ENCODE data around the gene ATOSB.

Gene ATOSB

GRCh38 chr9:35105571-35106342 lies 9.9 kb downstream of the ATOSB start:
- 0 out of 2 replicates have a peak, but pooled peaks cover 4% of the 10 kb centered on the region for H3K36me3 ChIP-seq (replicated peaks; ENCODE audit: insufficient read depth, low read length)
- peaks cover 25% of the 10 kb centered on the region for H3K79me2 ChIP-seq (ENCODE audit: low read length)
- no peaks in the 10 kb centered on the region for H4K20me1 ChIP-seq (ENCODE audit: insufficient read depth, low read length)
- no peaks in the 10 kb centered on the region for H3K9me2 ChIP-seq (replicated peaks; ENCODE audit: insufficient read depth, low read length)
- H3K4me3 ChIP-seq (ENCODE audit: low read length) = no peak overlapping the region
- no peak for DNase-seq
- H3K4me1 ChIP-seq (ENCODE audit: low read length) = peaks cover 14% of the 10 kb centered on the region
- H3F3A ChIP-seq (ENCODE audit: insufficient read depth, low read length) = peaks cover 10% of the 10 kb centered on the region; the same call in 1 of the 2 replicates
- no peak overlapping the region for H3K27ac ChIP-seq (ENCODE audit: low read length)
- H3K27me3 ChIP-seq (replicated peaks; ENCODE audit: insufficient read depth, low read length) = no peaks in the 10 kb centered on the region
- no peak overlapping the region for H3K9ac ChIP-seq (ENCODE audit: low read length)
- no peaks in the 10 kb centered on the region for H3K9me3 ChIP-seq (replicated peaks; ENCODE audit: insufficient read depth, low read length)
- H2AFZ ChIP-seq (ENCODE audit: low read length) = no peak overlapping the region
- no peak overlapping the region for H3K4me2 ChIP-seq (ENCODE audit: low read depth, low read length)
- no peak for TF ChIP-seq EZH2 (optimal IDR thresholded peaks at IDR 0.05; ENCODE audit: low read depth, low read length)
- TF ChIP-seq CTCF (IDR thresholded peaks at IDR 0.05; ENCODE audit: low read length) = no peak
- TF ChIP-seq EZH2phosphoT487 (IDR thresholded peaks at IDR 0.05; ENCODE audit: low read length) = no peak

- Histone ChIP-seq H3K4me3 (ENCODE audit: low read length) (no peak overlapping the region), H3F3A (ENCODE audit: insufficient read depth, low read length) (peaks cover 10% of the 10 kb centered on the region; the same call in 1 of the 2 replicates), H3K27me3 (replicated peaks; ENCODE audit: insufficient read depth, low read length) (no peaks in the 10 kb centered on the region), H3K9me2 (replicated peaks; ENCODE audit: insufficient read depth, low read length) (no peaks in the 10 kb centered on the region), H3K9me3 (replicated peaks; ENCODE audit: insufficient read depth, low read length) (no peaks in the 10 kb centered on the region), H3K9ac (ENCODE audit: low read length) (no peak overlapping the region), H2AFZ (ENCODE audit: low read length) (no peak overlapping the region), H4K20me1 (ENCODE audit: insufficient read depth, low read length) (no peaks in the 10 kb centered on the region), H3K79me2 (ENCODE audit: low read length) (peaks cover 23% of the 10 kb centered on the region), H3K4me1 (ENCODE audit: low read length) (peaks cover 11% of the 10 kb centered on the region), H3K27ac (ENCODE audit: low read length) (no peak overlapping the region), H3K4me2 (ENCODE audit: low read depth, low read length) (no peak overlapping the region), H3K36me3 (replicated peaks; ENCODE audit: insufficient read depth, low read length) (0 out of 2 replicates have a peak, but pooled peaks cover 4% of the 10 kb centered on the region)
- no peak for TF ChIP-seq EZH2 (optimal IDR thresholded peaks at IDR 0.05; ENCODE audit: low read depth, low read length)
- TF ChIP-seq EZH2phosphoT487 (IDR thresholded peaks at IDR 0.05; ENCODE audit: low read length) = no peak
- TF ChIP-seq CTCF (IDR thresholded peaks at IDR 0.05; ENCODE audit: low read length) = no peak
- DNase-seq = no peak
Observed at GRCh38 chr9:35105126-35105525, 10.5 kb downstream of the ATOSB start.

GRCh38 chr9:35104586-35104985 lies 11.1 kb downstream of the ATOSB start:
- Histone ChIP-seq H3K4me1 (ENCODE audit: low read length) (peaks cover 11% of the 10 kb centered on the region), H3K9me3 (replicated peaks; ENCODE audit: insufficient read depth, low read length) (no peaks in the 10 kb centered on the region), H3K27ac (ENCODE audit: low read length) (peak overlapping the region; percentile 83; the same call in 1 of the 2 replicates), H3F3A (ENCODE audit: insufficient read depth, low read length) (peaks cover 10% of the 10 kb centered on the region; the same call in 1 of the 2 replicates), H3K9ac (ENCODE audit: low read length) (no peak overlapping the region), H3K4me2 (ENCODE audit: low read depth, low read length) (no peak overlapping the region), H2AFZ (ENCODE audit: low read length) (no peak overlapping the region), H3K79me2 (ENCODE audit: low read length) (peaks cover 23% of the 10 kb centered on the region), H4K20me1 (ENCODE audit: insufficient read depth, low read length) (no peaks in the 10 kb centered on the region), H3K36me3 (replicated peaks; ENCODE audit: insufficient read depth, low read length) (0 out of 2 replicates have a peak, but pooled peaks cover 4% of the 10 kb centered on the region), H3K4me3 (ENCODE audit: low read length) (no peak overlapping the region), H3K9me2 (replicated peaks; ENCODE audit: insufficient read depth, low read length) (no peaks in the 10 kb centered on the region), H3K27me3 (replicated peaks; ENCODE audit: insufficient read depth, low read length) (no peaks in the 10 kb centered on the region)
- no peak for DNase-seq
- no peak for TF ChIP-seq CTCF (IDR thresholded peaks at IDR 0.05; ENCODE audit: low read length)
- TF ChIP-seq EZH2phosphoT487 (IDR thresholded peaks at IDR 0.05; ENCODE audit: low read length) = no peak
- TF ChIP-seq EZH2 (optimal IDR thresholded peaks at IDR 0.05; ENCODE audit: low read depth, low read length) = no peak
